Suprapubic skin (tissue), 4 donors: ENCODE data around the gene SAMD13. TPM values are rescaled to one million over a fixed set of nuclear protein-coding genes. Genes with fewer than 3 reads are reported as not detected.
"Not testable (repeated sequence)": the region's sequence is repeated elsewhere in the genome, so short reads cannot be mapped to it uniquely, and the experiment has no call there.

Source experiments
- DNase-seq, 2 donors: peaks; one replicate each; pipeline ENCODE4 v3.0.0-alpha.2; 2019; ENCODE audit warnings: low spot score in 2 of 2
- H3K27ac ChIP-seq: fragments of 200-600 bp; sonication (generic); one replicate; pipeline ENCODE4 v1.5.1; 2019
- H3K27me3 ChIP-seq: fragments of 200-600 bp; sonication (generic); one replicate; pipeline ENCODE4 v1.5.1; 2019
- H3K36me3 ChIP-seq: fragments of 200-600 bp; sonication (generic); one replicate; pipeline ENCODE4 v1.5.1; 2019
- H3K4me1 ChIP-seq: fragments of 200-600 bp; sonication (generic); one replicate; pipeline ENCODE4 v1.5.1; 2019
- H3K4me3 ChIP-seq: fragments of 200-600 bp; sonication (generic); one replicate; pipeline ENCODE4 v1.5.1; 2019; ENCODE audit warnings: mild to moderate bottlenecking
- H3K9me3 ChIP-seq: fragments of 200-600 bp; sonication (generic); one replicate; pipeline ENCODE4 v1.5.1; 2019
- CTCF ChIP-seq, 2 donors: fragments of 200-600 bp in 1 of 2; fragments of 450-650 bp in 1 of 2; sonication (generic) in 1 of 2; IDR thresholded peaks; one replicate each; pipeline ENCODE4 v1.5.1; 2016 to 2019; ENCODE audit warnings: antibody characterized with exemption in 2 of 2, mild to moderate bottlenecking in 1 of 2, moderate library complexity in 1 of 2
- EP300 ChIP-seq: sonication (generic); formaldehyde crosslinking; IDR thresholded peaks from one replicate; pipeline ENCODE4 v1.6.1; 2017; ENCODE audit warnings: antibody characterized with exemption
- POLR2A ChIP-seq, 2 donors: fragments of 450-650 bp; IDR thresholded peaks; one replicate each; pipeline ENCODE4 v1.6.1; 2017; ENCODE audit warnings: antibody characterized with exemption in 2 of 2, mild to moderate bottlenecking in 2 of 2, moderate library complexity in 2 of 2
- POLR2AphosphoS5 ChIP-seq, 3 donors: sonication (generic); formaldehyde crosslinking; IDR thresholded peaks; one replicate each; pipeline ENCODE4 v1.6.1; 2017; ENCODE audit warnings: antibody characterized with exemption in 3 of 3
- WGBS: methylation state at CpG from one replicate; pipeline ENCODE4 v1.1.5; 2018; 5-methylcytosine and 5-hydroxymethylcytosine counted together
- total RNA-seq, 4 donors: library from RNA; depleted of rRNA; stranded (reverse); fragments of >200 nt; gene quantifications; one replicate each; pipeline ENCODE4 v1.1.0, GENCODE V29; 2016

The SAMD13 gene
- total RNA-seq, 4 donors from 2014 or later = 0.89 to 2.9 (median 1.5) TPM

- Histone ChIP-seq H3K27ac (no peak overlapping the region), H3K4me1 (peaks cover under 1% of the 10 kb centered on the region), H3K27me3 (no peaks in the 10 kb centered on the region), H3K4me3 (no peak overlapping the region), H3K36me3 (no peaks in the 10 kb centered on the region), H3K9me3 (peaks cover 9% of the 10 kb centered on the region)
- TF ChIP-seq EP300 (no peak), CTCF (IDR thresholded peaks at IDR 0.05) (no peak), POLR2AphosphoS5 (IDR thresholded peaks at IDR 0.05) (no peak), POLR2A (IDR thresholded peaks at IDR 0.05) (no peak)
- no peak for DNase-seq
- WGBS = 90% methylated on average over 1 of the region's 1 CpG
Observed at GRCh38 chr1:84282780-84283333, 18.7 kb upstream of the SAMD13 start.

GRCh38 chr1:84283381-84283780 lies 18.1 kb upstream of the SAMD13 start:
- WGBS = 62% methylated on average over 1 of the region's 1 CpG
- H3K36me3 ChIP-seq = no peaks in the 10 kb centered on the region
- no peak for TF ChIP-seq CTCF (IDR thresholded peaks at IDR 0.05)
- no peak for TF ChIP-seq POLR2AphosphoS5 (IDR thresholded peaks at IDR 0.05)
- no peak for TF ChIP-seq EP300
- no peak for TF ChIP-seq POLR2A (IDR thresholded peaks at IDR 0.05)
- H3K9me3 ChIP-seq = peaks cover 12% of the 10 kb centered on the region
- H3K4me1 ChIP-seq = no peaks in the 10 kb centered on the region
- H3K27ac ChIP-seq = no peak overlapping the region
- H3K27me3 ChIP-seq = no peaks in the 10 kb centered on the region
- DNase-seq = no peak
- H3K4me3 ChIP-seq = no peak overlapping the region

GRCh38 chr1:84286071-84286470 lies 15.4 kb upstream of the SAMD13 start:
- Histone ChIP-seq H3K27ac (no peak overlapping the region), H3K36me3 (no peaks in the 10 kb centered on the region), H3K4me3 (no peak overlapping the region), H3K27me3 (no peaks in the 10 kb centered on the region), H3K4me1 (no peaks in the 10 kb centered on the region), H3K9me3 (peaks cover 12% of the 10 kb centered on the region)
- DNase-seq = no peak
- TF ChIP-seq POLR2AphosphoS5 (IDR thresholded peaks at IDR 0.05) (no peak), CTCF (IDR thresholded peaks at IDR 0.05) (no peak), POLR2A (IDR thresholded peaks at IDR 0.05) (no peak), EP300 (no peak)
- WGBS = 93% methylated on average over 1 of the region's 1 CpG

GRCh38 chr1:84287389-84287788 lies 14.1 kb upstream of the SAMD13 start:
- not testable (repeated sequence) for H3K4me3 ChIP-seq, H3K36me3 ChIP-seq, H3K27me3 ChIP-seq, DNase-seq, H3K4me1 ChIP-seq, H3K27ac ChIP-seq
- 57% methylated on average over 3 of the region's 3 CpGs for WGBS
- peaks cover 12% of the 10 kb centered on the region for H3K9me3 ChIP-seq

GRCh38 chr1:84289169-84289785 lies 12.2 kb upstream of the SAMD13 start:
- WGBS = 96% methylated on average over 2 of the region's 2 CpGs
- H3K4me3 ChIP-seq = no peak overlapping the region
- H3K27me3 ChIP-seq = no peaks in the 10 kb centered on the region
- TF ChIP-seq CTCF (IDR thresholded peaks at IDR 0.05) = no peak
- H3K9me3 ChIP-seq = peaks cover 12% of the 10 kb centered on the region
- DNase-seq = no peak
- no peak overlapping the region for H3K27ac ChIP-seq
- no peaks in the 10 kb centered on the region for H3K36me3 ChIP-seq
- H3K4me1 ChIP-seq = no peaks in the 10 kb centered on the region
